ENCODE data around the gene WASF2.

WASF2 gene

DNA sequence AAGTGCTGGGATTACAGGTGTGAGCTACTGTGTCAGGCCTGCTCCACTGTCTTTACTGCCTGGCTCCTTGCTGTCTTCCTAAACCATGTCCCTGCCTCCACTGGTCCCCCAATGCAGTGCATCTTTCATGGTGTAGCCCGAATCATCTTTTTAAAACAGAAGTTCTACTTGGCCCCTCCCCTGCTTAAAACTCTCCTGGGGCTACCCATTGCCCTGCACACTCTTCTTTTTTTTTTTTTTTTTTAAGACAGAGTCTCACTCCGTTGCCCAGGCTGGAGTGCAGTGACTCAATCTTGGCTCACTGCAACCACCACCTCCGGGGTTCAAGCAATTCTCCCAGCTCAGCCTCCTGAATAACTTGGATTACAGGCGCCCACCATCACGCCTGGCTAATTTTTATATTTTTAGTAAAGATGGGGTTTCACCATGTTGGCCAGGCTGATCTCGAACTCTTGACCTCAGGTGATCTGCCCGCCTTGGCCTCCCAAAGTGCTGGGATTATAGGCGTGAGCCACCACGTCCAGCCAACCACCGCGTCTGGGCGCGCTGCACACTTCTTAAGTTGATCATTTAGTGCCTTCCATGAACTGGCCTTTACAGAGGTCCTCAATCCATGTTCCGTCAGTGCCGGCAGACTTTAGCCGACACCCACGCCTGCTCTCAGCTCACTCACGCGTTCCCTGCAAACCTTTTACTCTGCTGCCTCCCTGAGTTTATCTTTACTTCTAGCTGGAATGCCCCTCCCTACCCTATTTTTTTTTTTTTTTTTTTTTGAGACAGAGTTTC is 117.8 kb downstream of the WASF2 start:
- DNase-seq = no peak

DNA sequence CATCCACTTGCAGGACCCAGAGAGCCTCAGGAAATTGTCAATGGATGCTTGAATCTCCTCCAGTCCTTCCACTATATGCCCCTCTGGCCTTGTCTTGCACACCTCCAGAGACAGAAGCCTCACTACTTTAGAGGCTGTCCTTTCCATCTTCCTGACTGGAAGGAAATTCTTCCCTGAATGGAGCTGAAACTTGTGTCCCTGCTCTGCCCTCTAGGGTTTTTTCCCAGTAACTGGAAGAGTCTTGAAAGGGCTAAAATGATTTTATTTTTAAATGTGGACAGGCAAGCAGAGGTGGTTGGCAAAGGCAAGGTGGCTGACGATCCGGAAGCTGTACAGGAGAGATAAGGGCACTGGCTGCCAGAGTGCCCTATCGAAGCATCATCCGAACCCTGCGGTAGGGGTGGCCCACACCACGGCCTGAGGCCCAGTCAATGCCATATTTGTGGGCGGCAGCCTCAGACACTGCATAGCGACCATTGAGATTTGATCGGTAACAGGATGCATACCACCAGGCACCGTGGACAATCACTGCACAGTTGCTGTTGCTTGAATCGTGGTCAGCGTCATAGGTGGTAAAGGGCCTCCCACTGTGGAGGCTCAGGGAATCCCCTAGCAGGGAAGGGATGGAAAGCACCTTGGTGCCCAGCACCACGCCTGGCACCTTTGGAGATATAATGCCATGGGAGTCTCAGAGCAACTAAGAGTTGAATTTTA is 120.9 kb downstream of the WASF2 start:
- no peak for DNase-seq
- intact Hi-C loops (cut with DNase I) = no loop called here

More for the DNA sequence above, 117.8 kb downstream of the WASF2 start:
- intact Hi-C loops (cut with DNase I) = no loop called here

DNA sequence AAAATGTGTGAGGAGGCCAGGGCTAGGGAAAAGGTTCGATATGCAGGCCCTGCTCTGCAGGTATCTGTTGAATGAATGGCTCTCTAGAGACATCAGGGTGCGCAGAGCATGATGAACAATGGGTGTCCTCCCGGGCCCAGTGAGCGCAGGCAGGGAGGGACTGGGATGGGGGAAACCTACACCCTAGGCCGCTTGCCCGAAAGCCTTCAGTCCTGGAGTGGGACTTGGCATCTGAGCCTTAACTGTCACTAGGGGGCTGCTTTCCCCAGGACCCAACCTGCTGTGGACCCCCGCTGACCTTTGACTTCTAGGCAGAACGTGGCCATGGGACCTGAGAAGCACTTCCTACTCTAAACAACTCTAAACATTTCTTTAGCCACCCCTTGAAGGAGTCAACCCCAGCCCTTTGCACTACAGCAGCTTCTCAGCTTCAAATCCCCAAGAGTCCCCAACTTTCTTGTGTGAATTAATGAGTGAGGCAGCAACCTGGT is 122.8 kb downstream of the WASF2 start:
- intact Hi-C loops (cut with DNase I) = no loop called here
- DNase-seq = no peak

DNA sequence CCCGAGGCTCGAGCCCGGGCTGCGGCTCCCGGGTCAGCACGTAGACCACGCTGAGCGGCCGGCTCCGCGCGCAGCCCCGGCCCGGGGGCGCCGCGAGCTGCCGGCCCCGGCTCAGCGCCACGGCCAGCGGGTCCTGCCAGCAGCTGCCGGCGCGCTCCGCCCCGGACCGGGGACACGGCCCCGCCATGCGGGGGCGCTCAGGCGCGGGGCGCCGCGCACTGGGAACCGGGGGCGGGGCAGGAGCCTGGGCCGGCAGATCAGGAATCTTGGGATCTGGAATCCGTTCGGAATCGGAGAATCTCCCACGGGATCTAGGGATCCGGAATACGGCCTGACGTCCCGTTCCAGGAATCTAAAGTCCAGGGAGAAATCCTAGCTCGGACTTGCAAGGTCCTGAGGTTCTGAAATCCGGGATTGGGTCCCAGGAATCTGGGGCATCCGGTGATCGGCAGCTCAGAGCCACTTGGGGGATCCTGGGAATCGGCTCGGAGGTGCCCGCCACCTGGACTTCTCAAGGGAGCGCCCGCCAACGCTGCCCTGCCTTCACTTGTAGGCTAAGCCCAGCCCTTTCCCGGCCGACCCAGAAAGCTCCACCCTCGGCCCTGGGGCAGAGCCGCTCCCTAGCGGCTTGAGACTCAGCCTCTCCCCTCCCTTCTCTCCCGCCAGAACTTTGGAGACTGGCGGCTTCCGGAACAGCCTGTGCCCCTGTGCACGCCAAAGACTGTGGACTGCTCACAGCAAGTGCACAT is 123.4 kb downstream of the WASF2 start, which contains the start of gene MAP3K6:
Gene MAP3K6 (minus strand): TSS at position 551 of the 749 bp plus-strand sequence. CDS start 364 bp downstream, at position 187.
- DNase-seq = peak in 41 of 42 donors; percentile 28 to 82 (median 56)
- intact Hi-C loops (cut with DNase I) = no loop called here

DNA sequence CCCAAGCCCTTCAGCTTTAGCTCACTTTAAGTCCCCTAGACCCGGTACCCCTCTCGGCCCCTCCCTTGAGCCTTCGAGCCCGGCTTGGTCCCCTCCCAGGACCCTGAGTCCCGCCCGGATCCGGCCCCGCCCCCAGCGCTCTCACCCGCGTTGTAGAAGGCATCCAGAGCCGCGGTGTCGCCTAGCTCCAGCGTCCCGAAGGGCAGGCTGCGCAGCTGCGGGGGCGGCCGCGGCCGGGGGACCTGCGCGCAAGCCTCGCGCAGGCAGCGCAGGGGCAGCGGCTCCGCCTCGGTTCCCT is 123.9 kb downstream of the WASF2 start:
- intact Hi-C loops (cut with DNase I) = no loop called here
- peak; percentile 15 to 79 (median 59) for DNase-seq

DNA sequence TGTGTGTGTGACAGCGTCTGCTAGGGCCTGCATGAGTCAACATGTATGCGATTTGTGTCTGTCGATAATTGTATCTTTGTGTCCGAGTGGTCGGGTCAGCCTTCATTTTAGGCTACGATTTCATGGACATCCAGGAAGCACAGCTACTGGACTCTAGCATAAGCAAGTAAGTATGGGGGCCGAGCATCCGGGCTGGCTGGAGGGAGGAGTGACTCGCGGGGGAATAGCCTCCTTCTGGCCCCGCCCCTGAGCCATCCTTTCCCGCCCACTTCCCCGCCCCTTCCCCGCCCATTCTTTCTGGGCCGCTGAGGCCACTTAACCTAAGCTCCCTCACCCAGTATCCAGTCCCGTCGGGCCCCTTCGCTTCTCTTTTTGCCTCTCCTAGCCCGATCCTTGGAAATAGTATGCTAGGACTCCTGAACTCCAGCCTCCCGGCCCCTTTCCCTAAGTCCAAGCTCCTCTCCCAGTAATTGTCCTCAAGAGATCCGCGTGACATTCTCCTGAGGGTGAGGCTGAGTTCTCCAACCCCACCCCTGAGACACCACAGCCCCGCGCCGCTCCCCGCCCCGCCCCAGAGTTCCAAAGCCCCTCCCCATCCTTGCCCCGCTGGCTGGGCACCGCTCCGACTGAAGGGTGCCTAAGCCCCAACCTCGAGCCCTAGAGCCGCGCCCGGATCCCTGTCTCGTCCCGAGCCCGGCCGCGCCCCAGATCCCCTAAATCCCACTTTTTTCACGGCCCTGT is 124.4 kb downstream of the WASF2 start:
- DNase-seq = peak; percentile 68 to 92 (median 81)
- intact Hi-C loops (cut with DNase I) = no loop called here

DNA sequence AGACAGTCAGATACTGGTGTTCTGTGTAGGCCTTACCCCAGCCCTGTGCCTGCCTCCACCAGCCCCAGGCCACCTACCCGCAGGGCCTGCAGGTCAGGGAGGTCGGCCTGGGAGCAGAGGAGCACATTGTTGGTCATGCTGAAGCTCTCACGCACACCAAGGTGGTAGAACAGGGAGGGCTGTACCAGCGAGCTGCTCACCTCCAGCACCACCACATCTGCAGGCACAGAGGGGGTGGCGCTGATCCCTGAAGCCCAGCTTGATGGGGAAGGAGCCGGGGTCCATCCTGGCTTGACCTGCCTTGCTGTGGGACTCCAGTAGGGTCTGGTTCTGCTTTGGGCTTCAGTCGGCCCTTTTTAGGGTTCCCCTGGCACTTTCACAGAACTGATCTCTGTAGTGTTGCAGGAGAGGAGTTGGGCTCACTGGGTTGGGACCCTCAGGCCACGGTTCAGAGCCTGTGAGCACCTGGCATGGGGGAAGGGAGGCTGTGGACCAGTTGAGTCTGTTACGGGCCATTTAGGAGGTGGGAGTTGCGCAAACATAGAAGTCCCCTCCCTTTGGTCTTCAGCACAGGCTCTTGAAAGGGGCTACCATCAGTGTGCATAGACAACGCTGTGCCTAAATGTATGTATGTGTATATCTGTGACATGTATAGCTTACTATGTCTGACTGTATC is 125.1 kb downstream of the WASF2 start:
- no peak for DNase-seq
- intact Hi-C loops (cut with DNase I) = no loop called here

DNA sequence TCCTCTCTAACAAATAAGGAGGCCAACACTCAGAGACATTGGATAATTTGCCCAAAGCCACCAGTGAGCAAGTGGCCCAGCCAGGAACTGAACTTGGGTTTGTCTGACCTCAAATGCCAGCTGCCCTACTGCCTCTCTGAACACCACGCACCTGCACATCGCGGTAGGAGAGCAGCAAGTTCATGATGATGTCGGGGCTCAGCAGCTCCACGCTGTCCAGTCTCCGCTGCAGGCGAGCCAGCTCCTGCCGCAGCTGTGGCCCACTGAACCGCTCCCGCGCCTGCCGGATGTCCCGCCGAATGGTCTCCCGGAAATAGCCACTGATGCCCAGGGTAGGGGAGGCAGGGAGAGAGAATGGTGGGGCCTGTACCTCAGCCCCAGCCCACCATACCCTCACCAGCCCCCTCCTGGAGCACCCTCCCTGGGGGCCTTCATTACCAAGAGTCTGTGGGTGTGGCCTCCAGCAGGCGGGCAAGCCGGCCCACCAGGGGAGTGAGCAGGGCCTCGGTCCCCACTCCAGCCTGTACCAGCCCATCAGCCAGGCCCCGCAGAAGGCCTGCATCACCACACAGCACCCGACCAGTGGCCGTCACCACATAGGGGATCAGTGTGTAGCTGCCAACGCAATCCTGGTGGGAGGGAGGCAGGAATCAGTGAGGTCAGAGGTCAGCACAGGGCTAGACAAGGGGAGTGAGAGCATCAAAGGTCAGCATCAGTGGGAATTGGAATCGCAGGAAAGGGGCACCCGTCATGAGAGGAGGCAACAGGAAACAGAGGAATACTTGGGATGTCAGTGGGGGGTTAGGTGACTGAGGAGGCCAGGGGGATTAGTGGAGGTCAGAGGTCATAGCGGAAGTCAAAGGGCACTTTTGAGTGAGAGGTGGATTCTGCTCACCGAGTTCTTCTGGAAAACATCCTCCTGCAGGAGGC is 125.9 kb downstream of the WASF2 start:
- DNase-seq = no peak
- intact Hi-C loops (cut with DNase I) = no loop called here

DNA sequence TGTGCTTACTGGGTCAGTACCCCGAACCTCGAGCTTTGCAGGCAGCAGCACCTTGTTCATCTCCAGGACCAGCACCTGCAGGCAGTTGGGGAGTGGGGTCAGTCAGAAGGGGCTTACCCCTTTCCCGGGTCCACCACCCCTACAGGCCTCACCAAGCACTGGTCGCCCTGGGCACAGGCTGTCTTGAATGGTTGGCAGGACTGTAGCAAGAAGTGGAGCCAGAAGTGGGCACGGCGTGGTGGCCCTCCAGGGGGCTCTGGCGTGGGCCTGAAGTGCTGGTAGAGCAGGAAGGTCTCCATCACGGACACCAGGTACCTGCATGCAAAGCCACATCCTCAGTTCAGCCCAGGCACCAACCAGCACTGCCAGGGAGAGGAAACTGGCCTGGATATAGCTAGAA is 128.4 kb downstream of the WASF2 start:
- intact Hi-C loops (cut with DNase I) = no loop called here
- no peak for DNase-seq

DNA sequence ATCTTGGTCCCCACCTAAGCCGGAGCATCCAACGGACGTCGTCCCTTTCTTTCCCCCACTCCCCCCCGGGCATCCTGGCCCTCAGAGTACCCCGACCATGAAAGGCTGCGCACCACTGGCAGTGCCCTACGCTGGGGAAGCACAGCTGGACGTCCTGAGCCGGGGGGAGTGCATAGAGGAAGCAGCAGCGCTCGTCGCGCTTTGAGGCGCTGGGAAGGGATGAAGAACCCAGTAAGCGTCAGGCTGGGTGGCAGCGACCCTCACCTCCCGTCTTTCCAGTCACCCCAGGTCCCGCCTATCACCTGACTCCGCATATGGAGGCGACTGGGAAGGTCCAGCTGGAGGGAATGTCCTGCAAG is 128.9 kb downstream of the WASF2 start:
- no peak for DNase-seq
- intact Hi-C loops (cut with DNase I) = no loop called here

DNA sequence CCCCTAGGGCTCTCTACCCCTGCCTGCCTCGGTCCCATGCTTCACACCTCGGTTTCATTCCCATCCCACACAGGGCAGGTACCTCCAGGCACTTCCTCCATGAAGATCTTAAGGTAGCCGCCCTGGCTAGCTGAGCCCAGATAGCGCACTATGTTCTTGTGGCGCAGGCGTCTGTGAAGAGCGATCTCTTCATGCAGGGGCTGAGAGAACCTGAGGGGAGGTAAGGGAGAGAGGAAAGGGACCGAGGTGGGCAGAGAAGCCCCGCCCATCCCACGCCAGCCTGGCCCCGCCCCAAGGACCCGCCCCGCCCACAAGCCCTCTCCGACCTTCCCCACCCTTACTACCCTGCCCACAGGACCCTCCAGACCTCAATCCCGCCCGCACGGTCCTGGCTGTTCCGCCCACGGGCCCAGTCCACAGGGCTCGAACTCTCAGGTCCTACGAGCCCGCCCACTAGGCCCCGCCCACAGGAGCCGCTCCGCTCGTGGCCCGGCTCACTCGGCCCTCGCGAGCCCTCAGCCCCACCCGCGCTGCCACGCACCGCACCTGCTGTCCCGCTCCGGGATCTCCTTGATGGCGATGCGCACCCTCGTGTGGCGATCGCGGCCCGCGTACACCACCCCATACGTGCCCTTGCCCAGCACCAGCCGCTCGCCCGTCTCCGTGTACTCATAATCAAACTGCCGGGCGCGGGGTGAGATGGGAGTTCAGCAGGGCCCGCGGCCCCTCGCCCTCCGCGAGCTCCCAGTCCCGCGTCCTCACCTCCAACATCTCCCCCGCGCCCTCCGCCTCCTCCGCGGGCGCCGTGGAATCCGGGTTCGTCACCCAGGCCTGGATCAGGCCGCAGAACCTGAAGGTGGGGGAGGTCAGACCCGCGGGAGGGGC is 129.6 kb downstream of the WASF2 start:
- peak in 12 of 42 donors; percentile 22 to 60 (median 28) for DNase-seq
- intact Hi-C loops (cut with DNase I) = no loop called here

DNA sequence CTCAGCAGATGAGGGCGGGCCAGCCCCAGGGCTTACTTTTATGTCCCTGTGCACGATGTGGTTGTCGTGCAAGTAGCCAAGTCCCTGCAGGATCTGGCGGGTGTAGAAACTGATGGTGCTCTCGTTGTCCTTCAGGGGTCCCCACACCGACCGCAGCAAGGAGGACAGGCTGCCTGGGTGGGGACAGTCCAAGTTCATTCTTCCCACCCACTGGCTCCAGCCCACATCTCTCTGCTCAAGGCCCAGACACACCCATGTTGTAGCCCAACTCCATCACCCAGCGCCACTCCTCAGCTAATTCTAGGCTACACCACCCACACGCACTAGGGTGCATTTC is 130.2 kb downstream of the WASF2 start:
- no peak for DNase-seq
- intact Hi-C loops (cut with DNase I) = loop anchor here (5.0 kb wide), 1 partner anchor 33 kb away; the partner anchor contains the start of gene GPR3

DNA sequence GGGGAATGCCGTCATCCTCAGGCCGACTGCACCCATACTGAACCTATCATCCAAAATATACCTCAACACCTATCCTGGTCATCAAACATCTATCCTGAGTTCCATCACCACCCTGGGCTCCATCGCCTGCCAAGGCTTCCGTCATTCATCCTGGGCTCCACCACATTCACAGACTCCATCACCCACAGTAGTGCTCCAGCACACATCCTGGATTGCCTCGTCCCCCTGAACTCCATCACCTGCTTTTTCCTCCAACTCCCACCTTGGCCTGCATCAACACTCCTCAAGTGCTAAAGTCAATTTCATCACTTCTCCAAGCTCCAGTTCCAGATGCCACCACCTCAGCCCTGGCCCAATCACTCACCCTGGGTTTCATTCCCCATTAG is 131.0 kb downstream of the WASF2 start:
- DNase-seq = no peak
- intact Hi-C loops (cut with DNase I) = loop anchor here (5.0 kb wide), 1 partner anchor 33 kb away; the partner anchor contains the start of gene GPR3

DNA sequence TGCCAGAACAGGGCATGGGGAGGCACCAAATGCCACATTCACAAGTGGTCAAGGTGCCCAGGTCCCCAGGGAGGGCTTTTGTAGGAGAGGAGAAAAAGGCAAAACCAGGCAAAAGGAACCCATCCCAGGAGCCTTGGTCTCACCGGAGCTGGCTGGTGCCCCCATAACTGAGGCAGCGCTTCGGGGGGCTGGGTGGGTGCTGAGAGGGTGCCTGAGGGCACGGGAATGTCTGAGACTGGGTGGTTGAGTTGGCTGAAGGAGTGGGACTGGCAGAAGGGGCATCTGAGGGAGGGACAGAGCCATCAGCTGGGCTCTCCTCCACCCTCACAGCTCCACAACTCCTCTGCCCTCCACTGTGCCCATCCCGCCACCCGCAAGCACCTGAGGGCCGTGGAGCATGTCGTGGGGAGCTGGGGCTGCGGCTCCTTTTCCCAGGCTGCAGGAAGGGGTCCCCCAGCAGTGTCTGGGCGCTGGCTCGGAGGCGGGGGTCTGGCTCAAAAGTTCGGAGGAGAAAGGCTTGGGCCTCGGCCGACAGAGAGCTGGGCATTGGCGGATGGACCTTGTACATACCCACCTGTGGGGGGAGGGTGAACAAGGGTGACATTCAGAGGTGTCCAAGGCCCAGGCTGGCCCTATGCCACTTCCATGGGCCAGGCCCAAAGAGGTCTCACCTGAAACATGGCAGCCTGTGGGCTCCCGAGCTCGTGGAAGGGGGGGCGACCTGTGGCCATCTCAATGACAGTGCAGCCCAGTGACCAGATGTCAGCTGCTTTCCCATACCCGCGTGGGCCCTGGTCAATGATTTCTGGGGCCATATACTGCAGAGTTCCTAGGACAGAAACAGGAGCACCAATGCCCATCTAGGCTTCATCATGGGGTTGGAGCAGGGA is 131.7 kb downstream of the WASF2 start:
- intact Hi-C loops (cut with DNase I) = loop anchor here (5.0 kb wide), 1 partner anchor 34 kb away; the partner anchor contains the start of gene GPR3
- DNase-seq = no peak

DNA sequence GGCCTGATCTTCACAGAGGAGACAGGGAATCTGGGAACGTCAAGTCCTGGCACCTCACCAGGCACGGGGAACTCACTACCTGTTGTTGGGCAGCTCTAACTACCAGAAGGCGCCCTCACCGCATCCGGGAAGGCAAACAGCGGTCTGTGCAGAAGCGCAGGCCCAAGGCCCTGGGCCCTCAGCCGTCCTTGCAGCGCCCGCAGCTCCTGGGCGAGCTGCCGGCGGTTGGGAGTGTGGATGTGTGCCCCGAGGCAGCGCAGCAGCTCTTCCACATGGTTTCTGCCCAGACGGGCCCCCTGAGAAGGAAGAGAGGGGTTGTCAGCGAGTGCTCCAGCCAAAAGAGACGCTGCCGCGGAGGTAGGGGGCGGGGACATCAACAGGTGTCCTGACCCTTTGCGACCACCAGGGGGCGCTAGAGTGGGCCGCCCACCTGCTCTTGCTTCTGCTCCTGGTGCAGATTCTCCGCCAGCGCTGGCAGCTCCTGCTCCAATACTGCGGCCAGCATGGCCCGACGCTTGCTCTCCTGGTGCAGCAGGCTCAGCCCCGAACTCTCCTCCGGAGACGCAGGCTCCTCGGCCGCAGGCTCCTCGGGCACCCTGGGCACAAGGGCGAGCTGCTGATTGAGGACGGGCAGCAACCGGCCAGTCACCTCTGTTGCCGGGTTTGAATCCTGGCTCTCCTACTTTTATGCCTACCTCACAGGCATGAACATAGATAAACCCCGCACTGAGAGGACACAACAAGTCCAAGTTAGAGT is 132.5 kb downstream of the WASF2 start:
- intact Hi-C loops (cut with DNase I) = loop anchor here (5.0 kb wide), 1 partner anchor 35 kb away; the partner anchor contains the start of gene GPR3
- DNase-seq = peak; percentile 28 to 89 (median 72)
